K562 (cell line): ENCODE measurements around the gene TERT. TPM values are rescaled to one million over a fixed set of nuclear protein-coding genes. Genes with fewer than 3 reads are reported as not detected.

Experiments
- ATAC-seq: fragments of 200-7000 bp; cut with Tn5 transposase; 3 replicates; pipeline ENCODE4 v1.9.1; 2020; ENCODE audit warnings: moderate library complexity
- BruUV-seq: library from RNA; stranded (reverse); fragments of 400-500 nt; replicated peaks from 2 replicates; lab custom pipeline; 2021; lab: Mats Ljungman, UMichigan
- CTCF ChIA-PET: fragments of 300-600 bp; formaldehyde crosslinking; extraction: SDS; loops from one replicate; lab custom pipeline; 2021; ENCODE audit warnings: low intra/inter-chr PET ratio; lab: Yijun Ruan, JAX
- POLR2A ChIA-PET: fragments of 300-600, 350-650 bp; sonication (Branson Sonifier 250); formaldehyde crosslinking; extraction: SDS; loops from one replicate; lab custom pipeline; 2021; ENCODE audit warnings: antibody characterized with exemption, inconsistent platforms; lab: Yijun Ruan, JAX
- DNase-seq, 4 experiments: peaks; one replicate each; pipeline versions ENCODE4 v3.0.0 to v3.0.0-alpha.2; 2011 to 2018; ENCODE audit warnings: low spot score in 3 of 4, mixed read lengths in 3 of 4; ENCODE audit errors: extremely low read depth in 1 of 4
- FAIRE-seq: peaks from 2 replicates; lab custom pipeline; 2011; peaks lifted over from hg19 to GRCh38; lab: Jason Lieb, UNC
- H2AFZ ChIP-seq: 2 replicates; pipeline ENCODE4 v1.6.0; 2011; ENCODE audit warnings: low read depth, low read length, control low read depth, inconsistent platforms
- H3K27ac ChIP-seq: fragments of 200-600 bp; 3 replicates; pipeline ENCODE4 v1.8.0; 2011; ENCODE audit warnings: low read depth, mild to moderate bottlenecking, control low read depth, inconsistent platforms, low read length, moderate library complexity, mixed read lengths; ENCODE audit errors: extremely low read depth
- H3K27me3 ChIP-seq, 2 experiments: fragments of 300-600 bp in 1 of 2; 2 replicates in 1 of 2; 3 replicates in 1 of 2; pipeline versions ENCODE4 v1.6.0 to v1.8.0; 2011; ENCODE audit warnings: inconsistent platforms in 2 of 2, low read length in 2 of 2, mild to moderate bottlenecking in 1 of 2, mixed read lengths in 1 of 2, moderate library complexity in 1 of 2; ENCODE audit not compliant: control insufficient read depth in 2 of 2, insufficient read depth in 2 of 2
- H3K36me3 ChIP-seq: fragments of 300-600 bp; 3 replicates; pipeline ENCODE4 v1.8.0; 2011; ENCODE audit warnings: mild to moderate bottlenecking, low read length, inconsistent platforms; ENCODE audit not compliant: control insufficient read depth, insufficient read depth
- H3K4me1 ChIP-seq, 2 experiments: fragments of 200-600 bp in 1 of 2; replicated peaks in 1 of 2; 2 replicates in 1 of 2; 3 replicates in 1 of 2; pipeline versions ENCODE4 v1.5.1 to v1.8.0; 2011; ENCODE audit warnings: inconsistent platforms in 2 of 2, low read length in 2 of 2, mild to moderate bottlenecking in 1 of 2, mixed read lengths in 1 of 2, moderate library complexity in 1 of 2; ENCODE audit not compliant: control insufficient read depth in 2 of 2, insufficient read depth in 2 of 2
- H3K4me2 ChIP-seq: 2 replicates; pipeline ENCODE4 v1.6.1; 2011; ENCODE audit warnings: low read length, control low read depth, inconsistent platforms, mixed read lengths; ENCODE audit not compliant: insufficient read depth
- H3K4me3 ChIP-seq: fragments of 200-600 bp; sonication (generic), shearing (Covaris generic); 2 replicates; pipeline ENCODE4 v1.5.1; 2016; ENCODE audit warnings: control low read depth, inconsistent platforms
- H3K79me2 ChIP-seq: fragments of 200-600 bp; 3 replicates; pipeline ENCODE4 v1.8.0; 2011; ENCODE audit warnings: low read length, inconsistent platforms; ENCODE audit not compliant: control insufficient read depth, insufficient read depth
- H3K9ac ChIP-seq, 2 experiments: 2 replicates each; pipeline versions ENCODE4 v1.6.0 to v1.6.1; 2011; ENCODE audit warnings: low read depth in 2 of 2, low read length in 2 of 2, control low read depth in 1 of 2, inconsistent platforms in 1 of 2, mild to moderate bottlenecking in 1 of 2, mixed read lengths in 1 of 2; ENCODE audit not compliant: insufficient read depth in 1 of 2
- H3K9me1 ChIP-seq: one replicate; pipeline ENCODE4 v1.6.0; 2011; ENCODE audit warnings: inconsistent platforms, mild to moderate bottlenecking, low read length, moderate library complexity; ENCODE audit not compliant: control insufficient read depth, insufficient read depth
- H3K9me3 ChIP-seq: replicated peaks from 2 replicates; pipeline ENCODE4 v1.5.1; 2011; ENCODE audit warnings: low read depth, low read length, inconsistent platforms; ENCODE audit not compliant: control insufficient read depth, insufficient read depth
- H4K20me1 ChIP-seq: replicated peaks from 2 replicates; pipeline ENCODE4 v1.6.1; 2011; ENCODE audit warnings: low read length, inconsistent platforms, mixed read lengths; ENCODE audit not compliant: control insufficient read depth, insufficient read depth
- CHD2 ChIP-seq: IDR thresholded peaks from 2 replicates; pipeline ENCODE4 v1.6.1; 2011; ENCODE audit warnings: low read depth, low read length
- HNRNPL ChIP-seq: fragments of 200-400 bp; formaldehyde crosslinking; IDR thresholded peaks from 2 replicates; pipeline ENCODE4 v1.6.1; 2017; ENCODE audit warnings: low read depth, mild to moderate bottlenecking, low read length
- KLF1 ChIP-seq: fragments of 450-650 bp; IDR thresholded peaks from 2 replicates; pipeline ENCODE4 v1.6.1; 2016; ENCODE audit warnings: missing genetic modification characterization, missing compliant biosample characterization
- NCOA2 ChIP-seq, 2 experiments: fragments of 450-650 bp; IDR thresholded peaks; 2 replicates each; pipeline ENCODE4 v1.6.1; 2018; ENCODE audit warnings: mild to moderate bottlenecking in 2 of 2, moderate library complexity in 1 of 2; ENCODE audit not compliant: partially characterized antibody in 2 of 2
- ZNF121 ChIP-seq: sonication (generic); formaldehyde crosslinking; conservative IDR thresholded peaks from 2 replicates; pipeline ENCODE4 v1.8.0; 2022; ENCODE audit warnings: missing genetic modification reagents
- WGBS: fragments of 100-300 bp; shearing (Covaris generic); methylation state at CpG from one replicate; pipeline ENCODE4 v1.1.6; 2016; ENCODE audit warnings: low coverage, mixed read lengths; ENCODE audit not compliant: insufficient coverage; ENCODE audit errors: missing lambda C conversion rate; 5-methylcytosine and 5-hydroxymethylcytosine counted together
- in situ Hi-C: fragments of 300-500 bp; cut with MboI; formaldehyde crosslinking; loops from 4 replicates; pipeline ENCODE4 v1.15.0; 2018; ENCODE audit warnings: inconsistent platforms, mixed read lengths
- intact Hi-C: fragments of 100-400 bp; cut with micrococcal nuclease; formaldehyde crosslinking; loops from 2 replicates; pipeline ENCODE4 v1.14.2; 2022
- polyA plus RNA-seq, 8 experiments: library from polyadenylated mRNA; depleted of rRNA in 4 of 8; stranded (reverse) in 5 of 8; unstranded in 3 of 8; fragments of >200 nt; fragmentation: Nextera tagmentation in 2 of 8; fragmentation: Illumina TruSeq in 1 of 8; extraction: Ambion mirVana in 2 of 8; extraction: Trizol in 1 of 8; gene quantifications; 2 replicates each; pipeline versions ENCODE4 v1.2.1 to v1.2.3, GENCODE V29; 2011 to 2014; ENCODE audit warnings: inconsistent platforms in 1 of 8, missing spikeins in 1 of 8
- total RNA-seq, 7 experiments: library from RNA; depleted of rRNA in 6 of 7; stranded (reverse); fragments of >200 nt in 6 of 7; fragmentation: Illumina TruSeq in 2 of 7; extraction: Trizol in 2 of 7; gene quantifications; 2 replicates each; pipeline versions ENCODE4 v1.2.1 to v1.2.3, GENCODE V29; 2011 to 2021; ENCODE audit warnings: low replicate concordance in 1 of 7
- TF ChIP-seq, protein P1 (sequence below), 2 experiments: fragments of 450-650 bp in 1 of 2; sonication (generic) in 1 of 2; formaldehyde crosslinking in 1 of 2; IDR thresholded peaks; 2 replicates each; pipeline versions ENCODE4 v1.7.1 to v1.9.0; 2016 to 2022; ENCODE audit warnings: inconsistent platforms in 1 of 2, mild to moderate bottlenecking in 1 of 2, missing genetic modification reagents in 1 of 2
- TF ChIP-seq, protein P2 (sequence below): sonication (generic); IDR thresholded peaks from 2 replicates; pipeline ENCODE4 v1.6.1; 2016

The TERT gene
- total and polyA plus RNA-seq, 9 of the 15 experiments (the other 6 are each of a cell fraction or from before 2014, with no cell fraction given), result 0.08 to 4.5 (median 0.98) TPM; not detected in 1

DNA sequence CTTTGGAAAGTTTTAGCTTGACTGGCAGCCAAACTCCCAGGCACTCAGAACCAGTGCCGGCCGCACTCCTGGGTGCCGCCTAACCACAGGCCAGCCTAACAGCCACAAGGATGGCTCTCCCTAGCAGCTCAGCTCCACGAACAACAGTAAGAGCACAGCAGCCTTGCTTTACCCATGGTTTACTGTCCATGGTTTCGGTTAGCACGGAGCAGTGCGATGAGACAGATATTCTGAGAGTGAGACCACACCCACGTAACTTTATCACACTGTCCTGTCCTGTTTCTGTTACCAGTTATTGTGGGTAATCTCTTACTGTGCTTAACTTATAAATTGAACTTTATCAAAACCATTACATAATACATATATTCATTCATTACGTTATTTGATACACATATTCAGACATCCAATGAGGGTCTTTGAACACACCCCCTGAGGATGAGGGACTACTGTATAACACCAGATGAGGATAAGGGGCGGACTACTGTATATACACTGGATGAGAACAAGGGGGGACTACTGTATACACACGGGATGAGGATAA is 37.7 kb upstream of the TERT start:
- BruUV-seq, result no TSS peak
- Histone ChIP-seq H3K27ac (peak overlapping the region; percentile 29; the same call in 1 of the 3 replicates), H3K27me3 (no peaks in the 10 kb centered on the region), H4K20me1 (peaks cover 30% of the 10 kb centered on the region), H2AFZ (no peak overlapping the region), H3K9me1 (no peaks in the 10 kb centered on the region), H3K4me1 (peaks cover 0 to 27% of the 10 kb centered on the region in 2 experiments; a peak in 2 of 5 replicates), H3K9me3 (no peaks in the 10 kb centered on the region), H3K36me3 (peaks cover 84% of the 10 kb centered on the region), H3K4me2 (no peak overlapping the region), H3K4me3 (no peak overlapping the region), H3K79me2 (peaks cover 6% of the 10 kb centered on the region; the same call in 1 of the 3 replicates), H3K9ac (no peak overlapping the region)
- in situ Hi-C loops, result no loop called here
- intact Hi-C loops, result no loop called here
- POLR2A ChIA-PET, result no interaction called here
- CTCF ChIA-PET, result no interaction called here
- FAIRE-seq, result peak; percentile 42
- 61% methylated on average over 11 of the region's 11 CpGs for WGBS
- TF ChIP-seq, protein P1, sequence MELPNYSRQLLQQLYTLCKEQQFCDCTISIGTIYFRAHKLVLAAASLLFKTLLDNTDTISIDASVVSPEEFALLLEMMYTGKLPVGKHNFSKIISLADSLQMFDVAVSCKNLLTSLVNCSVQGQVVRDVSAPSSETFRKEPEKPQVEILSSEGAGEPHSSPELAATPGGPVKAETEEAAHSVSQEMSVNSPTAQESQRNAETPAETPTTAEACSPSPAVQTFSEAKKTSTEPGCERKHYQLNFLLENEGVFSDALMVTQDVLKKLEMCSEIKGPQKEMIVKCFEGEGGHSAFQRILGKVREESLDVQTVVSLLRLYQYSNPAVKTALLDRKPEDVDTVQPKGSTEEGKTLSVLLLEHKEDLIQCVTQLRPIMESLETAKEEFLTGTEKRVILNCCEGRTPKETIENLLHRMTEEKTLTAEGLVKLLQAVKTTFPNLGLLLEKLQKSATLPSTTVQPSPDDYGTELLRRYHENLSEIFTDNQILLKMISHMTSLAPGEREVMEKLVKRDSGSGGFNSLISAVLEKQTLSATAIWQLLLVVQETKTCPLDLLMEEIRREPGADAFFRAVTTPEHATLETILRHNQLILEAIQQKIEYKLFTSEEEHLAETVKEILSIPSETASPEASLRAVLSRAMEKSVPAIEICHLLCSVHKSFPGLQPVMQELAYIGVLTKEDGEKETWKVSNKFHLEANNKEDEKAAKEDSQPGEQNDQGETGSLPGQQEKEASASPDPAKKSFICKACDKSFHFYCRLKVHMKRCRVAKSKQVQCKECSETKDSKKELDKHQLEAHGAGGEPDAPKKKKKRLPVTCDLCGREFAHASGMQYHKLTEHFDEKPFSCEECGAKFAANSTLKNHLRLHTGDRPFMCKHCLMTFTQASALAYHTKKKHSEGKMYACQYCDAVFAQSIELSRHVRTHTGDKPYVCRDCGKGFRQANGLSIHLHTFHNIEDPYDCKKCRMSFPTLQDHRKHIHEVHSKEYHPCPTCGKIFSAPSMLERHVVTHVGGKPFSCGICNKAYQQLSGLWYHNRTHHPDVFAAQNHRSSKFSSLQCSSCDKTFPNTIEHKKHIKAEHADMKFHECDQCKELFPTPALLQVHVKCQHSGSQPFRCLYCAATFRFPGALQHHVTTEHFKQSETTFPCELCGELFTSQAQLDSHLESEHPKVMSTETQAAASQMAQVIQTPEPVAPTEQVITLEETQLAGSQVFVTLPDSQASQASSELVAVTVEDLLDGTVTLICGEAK (IDR thresholded peaks at IDR 0.05), result peak; percentile 58; the same call in 1 of the 2 replicates
- TF ChIP-seq, protein P1 (CRISPR knock-in tag; IDR thresholded peaks at IDR 0.05), result peak; percentile 66; the same call in 1 of the 2 replicates
- TF ChIP-seq CHD2 (no peak), ZNF121 (peak; percentile 73), KLF1 (0 out of 2 replicates have a peak, but pooled peaks have one; percentile 18), NCOA2 (IDR thresholded peaks at IDR 0.05; ENCODE audit: partially characterized antibody in 2 of 2) (no peak), HNRNPL (no peak)
- TF ChIP-seq, protein P2, sequence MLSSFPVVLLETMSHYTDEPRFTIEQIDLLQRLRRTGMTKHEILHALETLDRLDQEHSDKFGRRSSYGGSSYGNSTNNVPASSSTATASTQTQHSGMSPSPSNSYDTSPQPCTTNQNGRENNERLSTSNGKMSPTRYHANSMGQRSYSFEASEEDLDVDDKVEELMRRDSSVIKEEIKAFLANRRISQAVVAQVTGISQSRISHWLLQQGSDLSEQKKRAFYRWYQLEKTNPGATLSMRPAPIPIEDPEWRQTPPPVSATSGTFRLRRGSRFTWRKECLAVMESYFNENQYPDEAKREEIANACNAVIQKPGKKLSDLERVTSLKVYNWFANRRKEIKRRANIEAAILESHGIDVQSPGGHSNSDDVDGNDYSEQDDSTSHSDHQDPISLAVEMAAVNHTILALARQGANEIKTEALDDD, result peak; percentile 69
- peak in 2 of 4 experiments; percentile 27 to 43 for DNase-seq
- peak; percentile 89 for ATAC-seq
